NB4 (cell line): Measurements from ENCODE around the gene ZSCAN1.

Experiments
- CTCF ChIP-seq: IDR thresholded peaks from one replicate; pipeline ENCODE4 v1.5.1; 2012; ENCODE audit warnings: low read depth, low read length
- POLR2A ChIP-seq: IDR thresholded peaks from 2 replicates; pipeline ENCODE4 v1.6.1; 2011; ENCODE audit warnings: mild to moderate bottlenecking; ENCODE audit not compliant: insufficient read length; ENCODE audit errors: extremely low read depth

GRCh38 chr19:58034477-58034793 lies 610 bp downstream of the ZSCAN1 start:
- TF ChIP-seq CTCF (no peak), POLR2A (no peak)
